SW 1271 (cell line): Measurements from ENCODE around the gene COL4A3.

Experiments used
- DNase-seq, 2 experiments: peaks; one replicate each; lab custom pipeline; 2025; lab: John Stamatoyannopoulos, UW

Gene COL4A3

GRCh38 chr2:227292314-227292713 is 127.9 kb downstream of the COL4A3 start:
- DNase-seq = no peak

- no peak for DNase-seq
Observed at GRCh38 chr2:227293531-227293930, 129.1 kb downstream of the COL4A3 start.

- no peak for DNase-seq
Observed at GRCh38 chr2:227295806-227296205, 131.4 kb downstream of the COL4A3 start.

- no peak for DNase-seq
Observed at GRCh38 chr2:227296671-227297405, 132.4 kb downstream of the COL4A3 start.

GRCh38 chr2:227301523-227301922 is 137.1 kb downstream of the COL4A3 start:
- no peak for DNase-seq

- no peak for DNase-seq
Observed at GRCh38 chr2:227308784-227309183, 144.4 kb downstream of the COL4A3 start.

- DNase-seq = no peak
Observed at GRCh38 chr2:227310756-227311110, 146.3 kb downstream of the COL4A3 start.

GRCh38 chr2:227311861-227312506 is 147.6 kb downstream of the COL4A3 start:
- no peak for DNase-seq

GRCh38 chr2:227312579-227312978 is 148.2 kb downstream of the COL4A3 start:
- no peak for DNase-seq

- DNase-seq = no peak
Observed at GRCh38 chr2:227313310-227313709, 148.9 kb downstream of the COL4A3 start.

GRCh38 chr2:227317834-227318233 is 153.4 kb downstream of the COL4A3 start:
- no peak for DNase-seq

- no peak for DNase-seq
Observed at GRCh38 chr2:227320305-227321094, 156.1 kb downstream of the COL4A3 start.

- no peak for DNase-seq
Observed at GRCh38 chr2:227322530-227323205, 158.2 kb downstream of the COL4A3 start.

- DNase-seq = no peak
Observed at GRCh38 chr2:227323818-227324217, 159.4 kb downstream of the COL4A3 start.

GRCh38 chr2:227324642-227324994 is 160.2 kb downstream of the COL4A3 start:
- no peak for DNase-seq

GRCh38 chr2:227324995-227325838 is 160.8 kb downstream of the COL4A3 start, which contains the start of gene MFF:
Gene MFF (plus strand): TSS chr2:227325251. CDS start chr2:227330666, 5,415 bp downstream.
- DNase-seq = peak; percentile 59 to 89

GRCh38 chr2:227325839-227326195 is 161.4 kb downstream of the COL4A3 start:
- peak in 1 of 2 experiments; percentile 28 for DNase-seq

- DNase-seq = no peak
Observed at GRCh38 chr2:227326783-227327182, 162.4 kb downstream of the COL4A3 start.

GRCh38 chr2:227335713-227336112 is 171.3 kb downstream of the COL4A3 start:
- no peak for DNase-seq

GRCh38 chr2:227337442-227337841 is 173.0 kb downstream of the COL4A3 start:
- DNase-seq = no peak

GRCh38 chr2:227339098-227339599 is 174.7 kb downstream of the COL4A3 start:
- DNase-seq = no peak
